Stimulated activated naive CD4-positive, alpha-beta T cell treated with Interleukin-2 at 50 U/mL for 16 hours (primary cell): ENCODE measurements around the gene CD8B2.
A peak's percentile ranks its signal among the peaks of the same experiment; 100 is the strongest.
"Not testable (repeated sequence)": the region's sequence is repeated elsewhere in the genome, so short reads cannot be mapped to it uniquely, and the experiment has no call there.

Source experiments
- DNase-seq: peaks from one replicate; lab custom pipeline; 2025; lab: John Stamatoyannopoulos, UW

The CD8B2 gene

GRCh38 chr2:106486551-106487385, at the start of gene CD8B2:
TSS of gene CD8B2 (plus strand) at chr2:106487364. CDS start at chr2:106487427, 63 bp downstream.
- DNase-seq: not testable (repeated sequence)

DNA sequence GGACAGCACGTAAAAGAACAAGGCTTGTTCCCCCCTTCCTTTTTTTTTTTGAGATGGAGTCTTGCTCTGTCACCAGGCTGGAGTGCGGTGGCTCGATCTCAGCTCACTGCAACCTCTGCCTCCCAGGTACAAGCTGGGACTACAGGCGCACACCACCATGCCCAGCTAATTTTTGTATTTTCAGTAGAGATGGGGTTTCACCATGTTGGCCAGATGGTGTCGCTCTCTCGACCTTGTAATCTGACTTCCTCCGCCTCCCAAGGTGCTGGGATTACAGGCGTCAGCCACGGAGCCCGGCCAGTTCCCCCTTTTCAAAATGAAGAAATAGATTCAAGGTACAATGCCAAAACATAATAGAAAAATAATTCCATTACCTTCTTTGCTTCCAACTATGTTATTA, 25.3 kb upstream of the CD8B2 start:
- DNase-seq: not testable (repeated sequence)

GRCh38 chr2:106467516-106467915, 19.6 kb upstream of the CD8B2 start:
- not testable (repeated sequence) for DNase-seq

- not testable (repeated sequence) for DNase-seq
Measured at GRCh38 chr2:106468107-106468506, 19.1 kb upstream of the CD8B2 start, which contains the start of gene RGPD3. TSS of gene RGPD3 (minus strand) at chr2:106468413. CDS start at chr2:106468288, 125 bp downstream.

DNA sequence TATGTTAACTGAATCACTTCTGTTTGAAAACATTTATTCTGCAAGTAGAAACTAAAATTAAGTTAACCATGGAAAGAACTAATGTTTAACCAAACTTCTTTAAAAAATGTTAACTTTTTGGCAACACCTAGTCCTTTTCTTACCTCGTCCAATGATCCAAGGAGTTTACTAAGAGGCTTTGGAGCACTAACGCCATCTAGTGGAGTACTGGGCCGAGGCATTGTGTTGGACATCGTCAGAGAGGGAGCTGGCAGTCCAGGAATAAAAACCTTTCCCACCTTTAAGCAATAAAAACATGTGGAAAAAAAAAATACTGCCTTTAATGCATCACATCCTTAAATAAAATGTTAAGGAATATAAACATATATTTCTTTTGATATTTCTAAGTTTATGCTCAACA, 16.5 kb upstream of the CD8B2 start:
- DNase-seq: not testable (repeated sequence)

GRCh38 chr2:106477647-106478046, 9.5 kb upstream of the CD8B2 start:
- not testable (repeated sequence) for DNase-seq

- DNase-seq: not testable (repeated sequence)
Measured at GRCh38 chr2:106479563-106479962, 7.6 kb upstream of the CD8B2 start.

DNA sequence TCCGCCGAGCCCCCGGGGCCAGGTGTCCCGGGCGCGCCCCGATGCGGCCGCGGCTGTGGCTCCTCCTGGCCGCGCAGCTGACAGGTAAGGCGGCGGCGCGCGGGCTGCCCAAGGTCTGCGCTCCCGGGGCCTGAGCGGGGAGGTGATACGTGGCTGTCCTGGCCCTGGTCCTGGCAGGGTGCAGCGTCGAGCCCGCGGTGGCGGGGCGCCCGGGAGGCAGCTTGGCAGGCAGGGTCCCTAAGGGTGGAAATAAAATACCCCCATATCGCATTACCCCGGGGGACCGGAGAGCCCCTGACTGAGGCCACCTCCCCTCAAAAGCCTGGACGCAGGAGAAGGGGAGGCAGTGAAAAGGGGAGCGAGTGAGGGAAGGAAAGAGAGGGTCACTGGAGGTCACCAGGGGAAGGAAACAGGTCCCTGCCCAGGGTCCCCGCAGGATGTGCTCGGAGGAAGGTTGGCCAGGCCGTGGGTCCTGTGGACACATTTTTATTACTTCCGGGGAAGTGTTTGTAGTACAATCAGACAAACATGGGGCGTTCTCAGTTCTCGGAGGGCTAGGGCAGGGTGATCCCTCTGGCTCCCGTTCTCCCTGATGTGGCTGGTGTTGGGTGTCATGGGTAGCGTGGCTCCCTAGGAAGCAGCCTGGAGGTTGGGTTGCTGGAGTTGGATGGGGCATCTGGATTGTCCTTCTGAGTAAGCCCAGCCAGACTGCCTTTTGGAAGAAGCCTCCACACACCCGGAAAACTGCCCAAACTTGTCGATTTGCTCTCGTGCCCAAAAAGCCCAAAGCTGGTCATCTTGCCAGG, 425 bp downstream of the CD8B2 start:
- not testable (repeated sequence) for DNase-seq

GRCh38 chr2:106489701-106490100, 2.5 kb downstream of the CD8B2 start:
- not testable (repeated sequence) for DNase-seq

DNA sequence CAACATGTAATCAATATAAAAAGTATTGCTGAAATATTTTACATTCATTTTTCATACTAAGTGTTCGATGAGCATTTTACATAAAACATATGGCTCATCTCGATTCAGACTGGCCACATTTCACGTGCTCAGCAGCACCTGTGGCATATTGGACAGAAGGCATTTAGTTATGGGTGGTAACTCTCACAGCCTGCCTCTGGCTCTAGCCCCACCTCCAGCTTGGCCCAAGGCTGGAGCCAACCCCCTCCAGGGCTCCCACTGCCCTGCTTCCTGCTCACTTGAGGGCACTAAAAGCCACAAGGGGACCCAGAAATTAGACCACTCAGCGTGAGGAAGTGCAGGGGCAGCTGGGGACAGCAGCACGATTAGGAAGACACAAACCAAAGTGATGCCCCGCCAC, 5.2 kb downstream of the CD8B2 start:
- not testable (repeated sequence) for DNase-seq

DNA sequence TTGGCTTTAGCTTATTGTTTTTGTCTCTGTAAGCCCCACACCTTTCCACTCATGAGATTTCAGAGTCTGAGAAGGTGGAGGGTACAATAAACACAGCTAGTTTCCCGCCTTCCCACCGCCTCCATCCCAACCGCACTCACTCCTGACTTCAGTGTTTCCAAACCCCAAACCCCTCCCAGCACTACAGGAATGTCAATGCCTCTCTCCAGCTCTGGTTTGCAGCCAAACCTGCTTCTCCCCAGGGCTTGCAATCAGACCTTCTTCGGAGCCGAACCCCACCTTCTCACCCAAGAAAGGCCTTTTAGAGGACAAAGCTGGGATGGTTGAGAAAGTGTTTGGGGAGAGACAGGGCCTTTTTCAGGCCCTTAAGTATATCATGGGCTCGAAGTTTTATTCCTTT, 5.7 kb downstream of the CD8B2 start:
- DNase-seq: not testable (repeated sequence)

DNA sequence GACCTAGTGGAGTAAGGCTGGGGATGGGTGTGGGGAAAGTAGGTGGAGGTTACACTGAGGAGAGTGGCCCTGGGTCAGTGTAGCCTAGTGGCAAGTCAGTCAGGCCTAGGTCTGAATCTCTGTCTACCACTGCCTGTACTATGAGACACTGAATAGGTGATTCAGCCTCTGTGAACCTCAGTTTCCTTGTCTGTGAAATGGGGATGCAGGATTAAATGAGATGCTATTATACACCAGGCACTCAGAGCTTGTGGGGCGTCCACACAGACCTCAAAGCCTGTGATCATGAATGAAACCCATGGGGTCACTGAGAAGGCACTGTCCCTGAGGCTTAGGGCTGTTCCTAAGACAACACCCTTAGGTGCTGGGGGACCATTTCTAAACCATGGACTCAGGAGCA, 11.4 kb downstream of the CD8B2 start:
- DNase-seq: not testable (repeated sequence)

DNA sequence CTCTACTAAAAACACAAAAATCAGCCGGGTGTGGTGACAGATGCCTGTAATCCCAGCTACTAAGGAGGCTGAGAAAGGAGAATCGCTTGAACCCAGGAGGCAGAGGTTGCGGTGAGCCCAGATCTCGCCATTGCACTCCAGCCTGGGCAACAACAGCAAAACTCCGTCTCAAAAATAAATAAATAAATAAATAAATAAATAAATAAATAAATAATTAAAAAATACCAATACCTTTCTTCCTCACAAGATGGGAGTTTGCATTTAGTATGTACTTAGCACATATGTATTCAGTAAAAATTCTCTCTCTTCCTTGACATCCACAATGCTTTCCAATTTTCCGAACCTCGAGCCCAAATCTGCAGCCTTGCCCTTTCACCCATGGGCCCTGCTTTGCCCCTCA, 13.2 kb downstream of the CD8B2 start:
- not testable (repeated sequence) for DNase-seq

DNA sequence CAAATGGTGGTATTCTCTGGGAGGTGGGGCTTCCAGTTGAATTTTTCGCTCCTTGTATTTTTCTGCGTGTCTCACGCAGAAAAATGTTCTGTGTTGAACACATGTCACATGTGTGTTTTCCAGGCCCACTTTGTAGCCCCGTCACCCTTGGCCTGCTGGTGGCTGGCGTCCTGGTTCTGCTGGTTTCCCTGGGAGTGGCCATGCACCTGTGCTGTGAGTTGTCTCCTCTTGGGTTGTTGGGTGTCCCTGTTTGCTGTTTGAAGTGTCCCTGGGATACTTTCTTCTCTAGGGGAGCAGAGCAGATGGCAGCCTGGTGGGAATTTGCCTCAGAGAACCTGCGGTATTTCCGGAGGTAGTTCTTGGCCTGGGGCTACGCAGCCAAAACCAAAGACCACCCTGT, 15.2 kb downstream of the CD8B2 start:
- DNase-seq: not testable (repeated sequence)

DNA sequence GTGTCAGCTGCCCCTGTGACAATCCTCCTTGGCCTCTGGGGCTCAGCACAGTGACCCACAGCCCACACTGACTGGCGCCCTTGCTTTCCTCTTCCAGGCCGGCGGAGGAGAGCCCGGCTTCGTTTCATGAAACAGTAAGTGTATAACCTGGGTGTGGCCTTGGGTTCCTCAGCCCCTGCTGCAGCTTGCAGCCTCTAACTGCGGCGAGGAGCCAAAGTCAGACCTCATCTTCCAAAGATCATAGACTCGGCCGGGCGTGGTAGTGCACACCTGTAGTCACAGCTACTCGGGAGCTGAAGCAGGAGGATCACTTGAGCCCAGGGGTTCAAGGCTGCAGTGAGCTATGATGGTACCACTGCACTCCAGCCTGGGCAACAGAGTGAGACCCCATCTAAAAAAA, 17.0 kb downstream of the CD8B2 start:
- DNase-seq: not testable (repeated sequence)

GRCh38 chr2:106504787-106505186, 17.6 kb downstream of the CD8B2 start:
- DNase-seq: not testable (repeated sequence)

GRCh38 chr2:106506002-106506687, 19.0 kb downstream of the CD8B2 start:
- not testable (repeated sequence) for DNase-seq

GRCh38 chr2:106508660-106509373, 21.7 kb downstream of the CD8B2 start:
- DNase-seq: not testable (repeated sequence)

DNA sequence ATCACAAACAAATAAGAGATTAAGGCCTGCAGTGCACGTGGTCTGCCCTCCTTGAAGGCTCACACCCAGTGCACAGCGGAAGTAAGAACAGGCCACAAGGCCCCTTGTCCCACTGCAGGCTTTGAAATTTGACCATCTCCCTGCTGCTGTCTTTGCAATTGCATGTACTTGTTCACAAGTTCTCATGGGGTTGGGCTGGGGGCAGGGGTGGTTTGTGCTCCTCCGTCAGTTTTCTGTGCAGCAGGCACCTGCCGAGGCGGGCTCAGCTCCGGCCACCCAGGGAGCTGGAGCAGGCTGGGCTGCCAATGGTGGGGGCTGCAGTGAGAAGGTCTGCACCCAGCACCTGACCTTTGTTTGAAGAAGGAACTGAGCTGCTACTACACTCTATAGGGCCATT, 22.2 kb downstream of the CD8B2 start:
- not testable (repeated sequence) for DNase-seq

- not testable (repeated sequence) for DNase-seq
Measured at GRCh38 chr2:106510791-106511190, 23.6 kb downstream of the CD8B2 start.

DNA sequence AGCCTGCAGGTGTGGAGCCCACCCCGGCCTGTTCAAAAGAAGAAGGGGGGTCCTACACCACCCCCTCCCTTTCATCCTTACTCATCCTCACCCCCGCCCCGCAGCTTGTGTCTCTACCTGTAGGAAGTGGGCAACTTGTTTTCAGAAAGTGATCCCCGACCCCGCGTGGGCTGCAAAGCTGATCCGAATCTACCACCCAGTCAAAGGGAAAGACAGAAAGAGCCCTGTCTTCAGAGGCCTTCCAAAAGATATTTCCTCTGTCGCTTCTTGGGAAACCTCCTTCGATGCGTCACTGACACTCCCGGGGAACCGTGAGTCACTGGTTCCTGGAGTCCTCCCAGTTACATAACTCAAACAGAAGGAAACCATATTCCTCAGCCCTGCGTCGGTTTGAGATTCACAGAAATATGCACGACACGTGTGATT, 24.3 kb downstream of the CD8B2 start:
- DNase-seq: peak; percentile 37
